Activated naive CD8-positive, alpha-beta T cell treated with anti-CD3 and anti-CD28 coated beads, Interleukin-2, amount 10 ng/mL, durations not matched to agents 7 days and 5 days (primary cell): ENCODE data around the gene TMEM185B. TPM values are rescaled to one million over a fixed set of nuclear protein-coding genes. Genes with fewer than 3 reads are reported as not detected.

Source experiments
- ATAC-seq: fragments of 150-1000 bp; cut with Tn5 transposase; one replicate; pipeline ENCODE4 v1.10.0; 2021; ENCODE audit warnings: low read depth, moderate library complexity
- POLR2A ChIA-PET: fragments of 350-600 bp; sonication (Branson Sonifier 250); formaldehyde crosslinking; loops from one replicate; lab custom pipeline; 2021; ENCODE audit warnings: antibody characterized with exemption; lab: Charles Lee
- DNase-seq: peaks from one replicate; pipeline ENCODE4 v3.0.0; 2021
- H3K27ac Mint-ChIP-seq: one replicate; pipeline ENCODE4 v1.8.0; 2022; ENCODE audit warnings: mild to moderate bottlenecking, mixed read lengths
- H3K27me3 Mint-ChIP-seq: one replicate; pipeline ENCODE4 v1.8.0; 2022; ENCODE audit warnings: mild to moderate bottlenecking, moderate library complexity, mixed read lengths
- H3K36me3 Mint-ChIP-seq: one replicate; pipeline ENCODE4 v1.8.0; 2021; ENCODE audit warnings: mild to moderate bottlenecking, mixed read lengths
- H3K4me1 Mint-ChIP-seq: one replicate; pipeline ENCODE4 v1.8.0; 2021; ENCODE audit warnings: mixed read lengths
- H3K4me3 Mint-ChIP-seq: one replicate; pipeline ENCODE4 v1.8.0; 2022; ENCODE audit warnings: mild to moderate bottlenecking, moderate library complexity, mixed read lengths
- H3K9me3 Mint-ChIP-seq: one replicate; pipeline ENCODE4 v1.8.0; 2021; ENCODE audit warnings: mixed read lengths
- total RNA-seq, 2 experiments: library from RNA; stranded (reverse); gene quantifications; one replicate each; pipeline ENCODE4 v1.2.3, GENCODE V29; 2021

The TMEM185B gene
- total RNA-seq, 2 experiments from 2014 or later = 23.4 to 26.2 TPM

DNA sequence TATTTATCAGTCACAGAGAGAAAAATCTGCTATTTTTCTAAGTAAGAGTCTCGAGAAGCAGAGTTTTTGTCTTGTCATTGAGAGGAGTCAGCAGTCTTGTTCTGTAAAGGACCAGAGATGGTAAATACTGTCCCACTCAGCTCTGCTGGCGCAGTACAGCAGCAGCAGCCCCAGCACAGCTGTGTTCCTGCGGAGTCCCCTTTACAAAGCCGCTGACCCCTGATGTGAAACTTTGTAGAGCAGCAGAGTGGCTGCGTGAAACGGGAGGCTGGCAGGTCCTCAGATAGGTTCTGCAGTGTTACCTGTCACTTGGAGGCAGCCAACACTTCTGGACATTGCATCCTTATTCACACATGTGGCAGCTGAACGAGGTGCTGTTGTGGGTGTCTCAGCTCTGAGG lies 45.2 kb downstream of the TMEM185B start:
- H3K4me3 Mint-ChIP-seq = peak overlapping the region; percentile 99
- no peaks in the 10 kb centered on the region for H3K27me3 Mint-ChIP-seq
- H3K9me3 Mint-ChIP-seq = peaks cover 1% of the 10 kb centered on the region
- peaks cover 52% of the 10 kb centered on the region for H3K4me1 Mint-ChIP-seq
- POLR2A ChIA-PET = interaction anchor here (1.3 to 4.7 kb wide), 2 partner anchors 45 to 135 kb away, joined by 3 to 42 read pairs; partner anchors contain the start of gene TMEM185B
- DNase-seq (no peak), ATAC-seq (no peak)
- peaks cover 19% of the 10 kb centered on the region for H3K36me3 Mint-ChIP-seq
- H3K27ac Mint-ChIP-seq = peak overlapping the region; percentile 76

DNA sequence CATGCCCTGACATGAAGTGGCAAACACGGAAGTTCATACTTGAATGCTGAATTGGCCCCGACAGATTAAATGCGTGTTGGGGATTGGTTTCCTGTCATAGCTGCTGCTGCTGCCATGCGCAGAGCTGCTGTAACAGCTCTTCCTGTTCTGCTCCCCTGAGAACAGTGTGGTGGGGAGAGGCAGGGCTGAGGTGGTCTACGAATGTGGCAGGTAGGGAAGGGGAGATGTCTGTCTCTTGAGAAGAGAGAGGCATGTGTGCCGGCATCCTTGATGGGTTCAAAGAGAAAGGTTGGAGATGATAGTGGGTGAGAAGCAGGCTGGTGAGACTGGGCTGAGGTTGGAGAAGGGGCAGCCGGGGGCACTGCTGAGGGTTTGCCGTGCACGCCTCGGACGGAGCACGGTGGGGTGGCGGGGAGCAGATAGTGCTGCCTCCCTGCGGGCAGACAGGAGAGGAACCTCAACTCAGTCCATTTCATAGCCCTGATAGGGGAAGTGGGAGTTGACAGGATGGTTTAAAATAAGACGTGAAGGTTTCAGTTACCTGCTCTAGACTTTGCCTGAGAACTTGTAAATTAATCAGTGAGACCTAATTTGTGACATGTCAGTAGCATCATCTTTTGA lies 46.1 kb downstream of the TMEM185B start:
- DNase-seq = peak; percentile 85
- peaks cover 48% of the 10 kb centered on the region for H3K4me1 Mint-ChIP-seq
- H3K4me3 Mint-ChIP-seq = peak overlapping the region; percentile 99
- peak; percentile 95 for ATAC-seq
- POLR2A ChIA-PET = interaction anchor here (0.8 to 4.7 kb wide), 16 partner anchors 29 to 810 kb away, joined by 3 to 42 read pairs (median 6); partner anchors contain the start of genes C2orf76, DBI, EPB41L5 and PTPN4
- no peaks in the 10 kb centered on the region for H3K27me3 Mint-ChIP-seq
- peak overlapping the region; percentile 99 for H3K27ac Mint-ChIP-seq
- peaks cover 19% of the 10 kb centered on the region for H3K36me3 Mint-ChIP-seq
- no peaks in the 10 kb centered on the region for H3K9me3 Mint-ChIP-seq

DNA sequence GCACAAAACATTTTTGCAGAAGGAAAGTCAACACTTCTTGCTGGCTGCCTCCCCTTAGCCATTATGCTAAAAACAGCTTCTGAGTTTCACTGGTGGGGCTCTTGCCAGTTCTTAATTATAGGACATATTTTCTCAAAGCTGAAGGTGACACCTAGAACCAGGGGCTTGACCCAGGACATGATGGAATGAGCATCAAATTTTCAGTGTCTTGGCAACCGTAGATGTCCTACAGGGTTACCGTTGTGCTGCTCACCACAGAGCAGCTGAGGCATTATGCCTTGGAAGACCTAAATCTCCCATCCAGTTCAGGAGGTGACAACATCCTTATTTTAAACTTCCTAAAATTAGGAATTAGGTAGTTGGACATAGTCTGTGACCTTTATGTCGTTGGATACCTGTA lies 46.7 kb downstream of the TMEM185B start:
- peaks cover 42% of the 10 kb centered on the region for H3K4me1 Mint-ChIP-seq
- H3K27me3 Mint-ChIP-seq = no peaks in the 10 kb centered on the region
- ATAC-seq = no peak

DNA sequence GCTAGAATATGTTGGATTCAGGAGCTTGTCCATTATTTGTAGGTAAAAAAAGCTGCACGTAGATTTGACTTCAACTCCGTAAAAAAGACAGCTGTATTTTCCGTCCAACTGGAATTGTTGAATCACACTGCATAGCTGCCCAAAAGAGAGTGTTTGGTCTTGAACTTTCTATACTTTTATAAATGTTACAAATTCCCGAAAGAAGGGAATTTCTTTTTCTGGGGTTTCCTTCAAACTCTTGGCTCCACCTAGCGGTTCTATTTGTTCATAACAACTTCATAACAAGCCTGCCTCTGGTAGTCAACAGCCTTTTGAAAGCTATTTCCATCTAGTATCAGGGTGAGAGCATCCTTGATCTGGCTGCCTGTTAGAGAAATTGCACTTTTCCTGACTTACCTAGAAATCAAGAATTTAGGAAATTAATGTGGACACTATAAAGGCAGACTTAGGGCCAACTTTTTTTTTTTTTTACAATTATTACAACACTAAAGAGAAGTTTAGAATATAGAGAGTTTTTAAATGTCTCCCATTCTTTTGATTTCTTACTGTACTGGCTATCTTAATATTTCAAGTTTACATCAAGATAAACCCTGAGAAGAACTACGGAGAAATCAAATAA lies 48.1 kb downstream of the TMEM185B start:
- Mint-ChIP-seq H3K9me3 (no peaks in the 10 kb centered on the region), H3K27me3 (no peaks in the 10 kb centered on the region), H3K4me3 (no peak overlapping the region), H3K36me3 (peaks cover 22% of the 10 kb centered on the region), H3K27ac (peak overlapping the region; percentile 46), H3K4me1 (peaks cover 40% of the 10 kb centered on the region)
- POLR2A ChIA-PET = interaction anchor here (1.2 to 4.7 kb wide), 3 partner anchors 138 to 415 kb away, joined by 5 to 42 read pairs (median 9); partner anchors contain the start of genes EPB41L5 and PTPN4
- ATAC-seq (no peak), DNase-seq (no peak)

More for the DNA sequence above, 46.7 kb downstream of the TMEM185B start:
- POLR2A ChIA-PET = interaction anchor here (0.8 to 4.7 kb wide), 16 partner anchors 29 to 809 kb away, joined by 3 to 42 read pairs (median 6); partner anchors contain the start of genes C2orf76, DBI, EPB41L5 and PTPN4
- Mint-ChIP-seq H3K9me3 (no peaks in the 10 kb centered on the region), H3K27ac (peak overlapping the region; percentile 99), H3K4me3 (peak overlapping the region; percentile 99), H3K36me3 (peaks cover 16% of the 10 kb centered on the region)
- DNase-seq = no peak

Other genes starting within 250 kb of the TMEM185B start
- gene EPB41L5, start 210.3 kb downstream of the TMEM185B start, total RNA-seq = 1 to 10 TPM; 6.6 to 6.7 TPM
- 10 to 100 TPM; 45.7 to 50.4 TPM for gene RALB, start 29.5 kb upstream of the TMEM185B start, total RNA-seq
- gene INHBB, start 122.7 kb upstream of the TMEM185B start, total RNA-seq = not detected